HG03378 (cell line): ENCODE measurements around the gene UMAD1.

Source experiments
- ATAC-seq: cut with Tn5 transposase; IDR thresholded peaks from one replicate; pipeline ENCODE4 v1.9.1; 2021; ENCODE audit warnings: mild to moderate bottlenecking, moderate library complexity; ENCODE audit not compliant: unreplicated experiment

The UMAD1 gene

GRCh38 chr7:7918736-7919448 is 278.3 kb downstream of the UMAD1 start:
- ATAC-seq, result peak; percentile 39

GRCh38 chr7:7919449-7919945 is 278.9 kb downstream of the UMAD1 start:
- peak; percentile 31 for ATAC-seq

DNA sequence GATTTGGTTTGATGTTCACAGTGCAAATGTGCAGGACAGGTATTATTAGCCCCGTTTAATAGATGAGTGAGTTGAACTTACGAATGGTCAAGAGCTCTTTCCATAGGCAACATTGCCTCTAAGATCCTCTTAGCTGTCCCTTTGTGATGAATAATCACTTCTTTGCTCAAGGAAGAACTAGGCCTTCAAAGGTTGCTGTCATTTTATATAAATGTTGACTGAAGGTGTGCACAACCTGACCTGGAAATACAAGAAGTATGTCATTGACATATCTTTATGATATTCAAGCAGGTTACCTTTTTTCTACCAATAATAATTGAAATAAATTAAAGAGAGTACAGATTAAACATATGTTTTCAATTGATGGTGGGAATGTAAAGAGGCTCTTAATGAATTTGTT is 279.5 kb downstream of the UMAD1 start:
- no peak for ATAC-seq

- ATAC-seq, result peak; percentile 94
Observed at GRCh38 chr7:7920481-7920880, 279.9 kb downstream of the UMAD1 start.

DNA sequence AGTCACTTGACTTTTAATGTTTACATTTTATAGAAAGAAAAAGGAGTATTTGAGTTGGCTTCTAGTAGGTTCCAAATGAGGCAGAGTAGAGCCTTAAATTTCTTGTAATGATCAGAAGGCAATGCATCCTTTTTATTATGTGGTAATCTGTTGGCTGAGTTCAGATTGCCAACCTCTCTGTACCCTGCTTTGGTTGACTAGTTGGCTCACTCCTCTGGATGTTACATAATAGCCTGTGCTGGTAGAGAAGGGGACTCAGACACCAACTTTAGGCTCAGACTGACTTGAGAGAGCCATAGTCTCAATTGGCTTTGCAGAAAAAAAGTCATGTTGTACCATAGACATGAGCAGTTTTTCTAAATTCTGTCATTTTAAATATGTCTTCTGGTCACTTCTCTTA is 281.3 kb downstream of the UMAD1 start:
- no peak for ATAC-seq

DNA sequence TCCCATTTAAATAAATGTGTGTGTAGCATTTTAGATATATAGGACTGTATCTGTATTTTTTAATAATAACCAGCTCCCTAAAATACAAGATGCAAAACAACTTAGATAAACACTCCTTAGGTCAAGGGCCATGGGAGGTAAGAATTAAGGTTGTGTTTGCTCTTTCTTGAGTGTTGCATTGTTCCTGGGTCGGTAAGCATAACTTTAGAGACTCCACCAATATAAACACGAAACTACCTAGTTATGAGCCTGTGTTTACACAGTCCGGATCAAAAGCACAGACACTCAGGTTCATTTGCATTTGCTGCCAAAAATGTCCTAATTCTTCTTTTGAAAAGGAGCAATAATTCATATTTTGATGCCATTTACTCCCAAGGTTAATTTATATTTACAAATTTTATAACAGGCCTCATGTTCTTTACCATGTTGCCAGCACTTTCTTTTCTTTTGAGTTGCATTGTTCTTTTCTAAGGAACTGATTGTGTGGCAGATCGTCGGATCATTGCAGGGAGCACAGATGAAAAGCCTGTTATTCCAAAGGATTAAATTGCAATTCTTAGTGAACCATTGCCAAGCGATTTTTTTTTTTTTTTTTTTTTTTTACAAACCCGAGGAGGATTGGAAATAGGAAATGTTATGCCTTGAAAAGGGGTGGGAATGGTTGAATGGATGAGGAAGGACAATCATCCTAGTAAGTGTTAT is 282.3 kb downstream of the UMAD1 start:
- no peak for ATAC-seq

DNA sequence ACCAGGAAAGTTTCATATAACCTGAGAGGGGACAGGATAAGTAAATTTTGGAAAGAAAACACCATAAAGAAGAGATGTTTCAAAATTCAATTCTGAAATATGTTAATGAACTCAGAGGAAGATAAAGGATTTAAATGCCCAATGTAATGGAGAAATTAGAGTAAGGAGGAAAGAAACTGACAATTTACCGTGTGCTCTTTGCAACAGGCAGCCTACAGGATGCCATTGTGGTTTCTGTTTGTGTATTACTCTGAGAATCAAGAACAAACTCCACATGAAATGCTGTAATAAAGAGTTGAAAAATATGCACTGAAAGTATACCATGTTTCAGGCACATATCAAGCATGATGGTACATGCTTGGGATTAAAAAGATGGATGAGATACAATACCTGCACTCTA is 283.3 kb downstream of the UMAD1 start:
- no peak for ATAC-seq

- no peak for ATAC-seq
Observed at GRCh38 chr7:7924303-7924702, 283.8 kb downstream of the UMAD1 start.
